SU-DHL-6 (cell line): ENCODE results near the gene SEZ6L2.

ENCODE experiments used
- H2AFZ ChIP-seq: fragments of 200-600 bp; sonication (generic); 2 replicates; pipeline ENCODE4 v1.6.1; 2014; ENCODE audit warnings: low read depth, mild to moderate bottlenecking, moderate library complexity, mixed read lengths, antibody characterized with exemption, low read length; ENCODE audit not compliant: severe bottlenecking
- H3F3A ChIP-seq: fragments of 200-600 bp; shearing (Covaris generic); 2 replicates; pipeline ENCODE4 v1.6.0; 2016; ENCODE audit warnings: antibody characterized with exemption, mild to moderate bottlenecking; ENCODE audit not compliant: insufficient read depth
- H3K27ac ChIP-seq: fragments of 200-600 bp; sonication (generic); 2 replicates; pipeline ENCODE4 v1.5.1; 2016; ENCODE audit warnings: low read depth, mild to moderate bottlenecking, low read length, moderate library complexity, mixed read lengths
- H3K27me3 ChIP-seq: fragments of 200-600 bp; sonication (generic), shearing (Covaris generic); 2 replicates; pipeline ENCODE4 v1.6.0; 2014; ENCODE audit warnings: mild to moderate bottlenecking, low read length
- H3K36me3 ChIP-seq: fragments of 200-600 bp; sonication (generic); 2 replicates; pipeline ENCODE4 v1.6.1; 2014; ENCODE audit warnings: mild to moderate bottlenecking, low read length, mixed read lengths
- H3K4me2 ChIP-seq: fragments of 300-600, 200-600 bp; shearing (Covaris generic), sonication (generic); 2 replicates; pipeline ENCODE4 v1.6.0; 2014; ENCODE audit warnings: low read length, low read depth, mild to moderate bottlenecking; ENCODE audit not compliant: poor library complexity, severe bottlenecking
- H3K4me3 ChIP-seq: fragments of 200-600 bp; sonication (generic); 2 replicates; pipeline ENCODE4 v1.5.1; 2014; ENCODE audit warnings: antibody characterized with exemption, low read length, mild to moderate bottlenecking, mixed read lengths; ENCODE audit not compliant: insufficient read depth, poor library complexity, severe bottlenecking
- H3K79me2 ChIP-seq: fragments of 200-600 bp; sonication (generic); 2 replicates; pipeline ENCODE4 v1.6.1; 2014; ENCODE audit warnings: mild to moderate bottlenecking, low read length, moderate library complexity; ENCODE audit not compliant: insufficient read depth
- H3K9ac ChIP-seq: fragments of 200-600 bp; sonication (generic); 2 replicates; pipeline ENCODE4 v1.7.0; 2014; ENCODE audit warnings: mild to moderate bottlenecking, low read length
- H3K9me2 ChIP-seq: fragments of 200-600 bp; sonication (generic); replicated peaks from 2 replicates; pipeline ENCODE4 v1.6.1; 2014; ENCODE audit warnings: low read length; ENCODE audit not compliant: insufficient read depth
- H3K9me3 ChIP-seq: fragments of 200-600 bp; sonication (generic); 2 replicates; pipeline ENCODE4 v1.6.1; 2014; ENCODE audit warnings: low read length, mixed read lengths; ENCODE audit not compliant: insufficient read depth
- H4K20me1 ChIP-seq: fragments of 200-600 bp; sonication (generic); 2 replicates; pipeline ENCODE4 v1.6.1; 2014; ENCODE audit warnings: low read depth, mild to moderate bottlenecking, antibody characterized with exemption, low read length, moderate library complexity, mixed read lengths
- CTCF ChIP-seq: fragments of 200-600 bp; sonication (generic); IDR thresholded peaks from one replicate; pipeline ENCODE4 v1.5.1; 2017; ENCODE audit warnings: antibody characterized with exemption, mild to moderate bottlenecking, low read length, moderate library complexity; ENCODE audit not compliant: insufficient read depth, poor library complexity, severe bottlenecking
- EZH2phosphoT487 ChIP-seq: fragments of 200-600 bp; sonication (generic), shearing (Covaris generic); conservative IDR thresholded peaks from 2 replicates; pipeline ENCODE4 v1.6.1; 2018; ENCODE audit warnings: mild to moderate bottlenecking, antibody characterized with exemption, low read length, moderate library complexity, mixed read lengths

SEZ6L2 gene

DNA sequence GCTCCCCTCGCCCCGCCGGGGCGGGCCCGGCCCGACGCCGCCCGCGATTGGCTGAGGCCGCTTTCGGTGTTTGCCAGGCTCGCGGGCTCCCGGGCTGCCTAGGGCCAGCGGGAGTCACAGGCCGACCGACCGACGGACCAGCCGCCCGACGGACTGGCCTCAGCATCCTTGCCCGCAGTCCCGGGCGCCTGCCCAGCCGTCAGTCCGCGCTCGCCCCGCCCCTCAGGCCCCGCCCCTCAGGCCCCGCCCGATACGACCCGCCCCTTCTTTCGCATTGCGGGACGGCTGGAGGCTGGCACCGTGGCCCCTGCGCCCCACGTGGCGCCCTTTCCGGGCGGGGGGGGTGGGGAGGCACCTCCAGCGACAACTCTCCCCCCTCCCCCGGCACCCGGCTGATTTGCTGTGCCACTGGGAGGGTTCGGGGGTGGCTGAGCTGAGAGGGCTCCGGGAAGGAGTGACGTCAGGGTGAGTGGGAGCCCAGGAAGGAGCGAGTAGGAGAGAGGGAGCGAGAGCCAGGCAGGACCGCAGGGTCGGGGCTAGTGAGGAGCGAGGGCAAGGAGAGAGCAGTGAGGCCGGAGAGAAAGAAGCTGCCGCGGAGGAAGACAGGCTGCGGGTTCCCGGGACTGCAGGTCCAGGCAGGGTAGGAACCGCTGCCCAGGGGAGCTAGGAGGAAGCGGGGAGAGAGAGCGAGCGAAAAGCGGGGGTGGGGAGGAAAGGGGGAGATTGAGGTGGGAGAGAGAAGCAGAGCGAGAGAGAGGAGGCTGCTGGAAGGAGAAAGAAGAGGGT is 945 bp upstream of the SEZ6L2 start, which contains the start of gene ASPHD1:
ASPHD1 (plus strand) TSS at position 387 of the 786 bp plus-strand sequence. CDS start 484 bp downstream, outside the sequence.
- Histone ChIP-seq H3F3A (no peaks in the 10 kb centered on the region), H3K9ac (no peak within 1 kb of the TSS)

GRCh38 chr16:29898804-29899515 is 390 bp downstream of the SEZ6L2 start:
- H3K36me3 ChIP-seq: no peaks in the 10 kb centered on the region
- no peak overlapping the region for H3K4me3 ChIP-seq
- H3F3A ChIP-seq: no peaks in the 10 kb centered on the region
- no peak overlapping the region for H3K4me2 ChIP-seq
- TF ChIP-seq CTCF (no peak), EZH2phosphoT487 (no peak)
- H3K9me3 ChIP-seq: no peaks in the 10 kb centered on the region
- H3K27me3 ChIP-seq: no peaks in the 10 kb centered on the region
- H3K27ac ChIP-seq: no peak overlapping the region
- H3K9ac ChIP-seq: no peak overlapping the region
- no peaks in the 10 kb centered on the region for H3K79me2 ChIP-seq
- H4K20me1 ChIP-seq: no peaks in the 10 kb centered on the region
- no peaks in the 10 kb centered on the region for H3K9me2 ChIP-seq
- no peak overlapping the region for H2AFZ ChIP-seq

More for the DNA sequence above, 945 bp upstream of the SEZ6L2 start, which contains the start of gene ASPHD1:
- H3K27me3 ChIP-seq: no peaks in the 10 kb centered on the region
- peak within 1 kb of the TSS; percentile 64 for H2AFZ ChIP-seq
- H3K27ac ChIP-seq: no peak within 1 kb of the TSS
- no peaks in the 10 kb centered on the region for H3K79me2 ChIP-seq
- H3K9me3 ChIP-seq: no peaks in the 10 kb centered on the region
- no peaks in the 10 kb centered on the region for H3K36me3 ChIP-seq
- peak within 1 kb of the TSS; percentile 56 for H3K4me2 ChIP-seq
- no peaks in the 10 kb centered on the region for H3K9me2 ChIP-seq
- TF ChIP-seq CTCF: no peak
- TF ChIP-seq EZH2phosphoT487: no peak
- H4K20me1 ChIP-seq: no peaks in the 10 kb centered on the region
- H3K4me3 ChIP-seq: peak within 1 kb of the TSS; percentile 55

DNA sequence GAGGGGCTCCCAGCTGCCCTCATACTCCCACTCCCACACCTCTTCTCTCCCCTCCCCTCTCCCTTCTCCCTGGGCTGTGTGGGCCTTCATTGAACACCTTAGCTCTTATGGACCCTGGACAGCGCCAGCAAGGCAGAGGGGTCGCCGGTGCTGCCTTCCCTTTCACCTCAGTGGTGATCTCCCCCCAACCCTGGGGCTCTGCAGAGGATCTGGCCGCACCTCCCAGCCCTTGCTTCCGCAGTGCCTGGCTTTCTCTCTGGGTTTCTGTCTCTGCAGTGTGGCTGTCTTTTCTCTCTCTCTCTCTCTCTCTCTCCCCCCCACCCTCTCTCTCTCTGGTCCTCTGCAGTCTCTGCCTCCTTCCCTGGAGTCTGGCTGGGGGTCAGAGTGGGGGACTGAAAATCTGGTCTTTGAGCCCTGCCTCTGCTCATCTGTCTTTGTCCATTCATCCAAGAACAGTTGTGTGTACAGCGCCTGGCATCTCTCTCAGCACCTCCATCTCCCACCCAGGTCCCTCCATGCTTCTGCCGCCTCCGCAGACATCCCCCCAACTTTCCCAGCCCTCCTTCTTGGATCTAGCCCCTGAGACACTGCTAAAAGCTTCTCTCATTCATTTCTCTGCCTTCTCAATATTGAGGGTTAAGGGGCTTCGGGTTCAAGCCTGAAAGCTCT is 1.1 kb downstream of the SEZ6L2 start:
- no peak overlapping the region for H3K27ac ChIP-seq
- no peaks in the 10 kb centered on the region for H3K36me3 ChIP-seq
- no peaks in the 10 kb centered on the region for H3F3A ChIP-seq
- no peaks in the 10 kb centered on the region for H3K79me2 ChIP-seq
- H4K20me1 ChIP-seq: no peaks in the 10 kb centered on the region
- H3K4me3 ChIP-seq: no peak overlapping the region
- no peak for TF ChIP-seq CTCF
- TF ChIP-seq EZH2phosphoT487: no peak
- H2AFZ ChIP-seq: no peak overlapping the region
- H3K9ac ChIP-seq: no peak overlapping the region
- H3K9me2 ChIP-seq: no peaks in the 10 kb centered on the region
- H3K9me3 ChIP-seq: no peaks in the 10 kb centered on the region
- no peaks in the 10 kb centered on the region for H3K27me3 ChIP-seq
- no peak overlapping the region for H3K4me2 ChIP-seq
